ENCODE results near the gene NFATC3.
"Not testable (repeated sequence)": the region's sequence is repeated elsewhere in the genome, so short reads cannot be mapped to it uniquely, and the experiment has no call there.

NFATC3 gene

GRCh38 chr16:68090533-68090932 lies 5.4 kb downstream of the NFATC3 start:
- no peak overlapping the region for H3K27ac ChIP-seq
- no peak for DNase-seq (ENCODE audit: low spot score)
- CTCF ChIA-PET, result interaction anchor here (0.6 kb wide), 2 partner anchors 74 to 88 kb away, joined by 4 to 8 read pairs; no protein-coding TSS in a partner anchor
- TF ChIP-seq, protein P1, sequence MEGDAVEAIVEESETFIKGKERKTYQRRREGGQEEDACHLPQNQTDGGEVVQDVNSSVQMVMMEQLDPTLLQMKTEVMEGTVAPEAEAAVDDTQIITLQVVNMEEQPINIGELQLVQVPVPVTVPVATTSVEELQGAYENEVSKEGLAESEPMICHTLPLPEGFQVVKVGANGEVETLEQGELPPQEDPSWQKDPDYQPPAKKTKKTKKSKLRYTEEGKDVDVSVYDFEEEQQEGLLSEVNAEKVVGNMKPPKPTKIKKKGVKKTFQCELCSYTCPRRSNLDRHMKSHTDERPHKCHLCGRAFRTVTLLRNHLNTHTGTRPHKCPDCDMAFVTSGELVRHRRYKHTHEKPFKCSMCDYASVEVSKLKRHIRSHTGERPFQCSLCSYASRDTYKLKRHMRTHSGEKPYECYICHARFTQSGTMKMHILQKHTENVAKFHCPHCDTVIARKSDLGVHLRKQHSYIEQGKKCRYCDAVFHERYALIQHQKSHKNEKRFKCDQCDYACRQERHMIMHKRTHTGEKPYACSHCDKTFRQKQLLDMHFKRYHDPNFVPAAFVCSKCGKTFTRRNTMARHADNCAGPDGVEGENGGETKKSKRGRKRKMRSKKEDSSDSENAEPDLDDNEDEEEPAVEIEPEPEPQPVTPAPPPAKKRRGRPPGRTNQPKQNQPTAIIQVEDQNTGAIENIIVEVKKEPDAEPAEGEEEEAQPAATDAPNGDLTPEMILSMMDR (conservative IDR thresholded peaks at IDR 0.05; ENCODE audit: low read depth), result no peak
- POLR2A ChIA-PET (ENCODE audit: low non-redundant PET), result no interaction called here

- H3K27ac ChIP-seq, result peak overlapping the region; percentile 95
- DNase-seq (ENCODE audit: low spot score), result peak; percentile 68
- TF ChIP-seq, protein P1 (conservative IDR thresholded peaks at IDR 0.05; ENCODE audit: low read depth), result no peak
- ChIA-PET POLR2A (ENCODE audit: low non-redundant PET) (interaction anchor here (0.5 kb wide), 1 partner anchor 61 kb away, joined by 5 read pairs; no protein-coding TSS in a partner anchor), CTCF (interaction anchor here (0.6 kb wide), 1 partner anchor 141 kb away, joined by 6 read pairs; no protein-coding TSS in a partner anchor)
Measured at GRCh38 chr16:68091380-68092261, 6.5 kb downstream of the NFATC3 start.

DNA sequence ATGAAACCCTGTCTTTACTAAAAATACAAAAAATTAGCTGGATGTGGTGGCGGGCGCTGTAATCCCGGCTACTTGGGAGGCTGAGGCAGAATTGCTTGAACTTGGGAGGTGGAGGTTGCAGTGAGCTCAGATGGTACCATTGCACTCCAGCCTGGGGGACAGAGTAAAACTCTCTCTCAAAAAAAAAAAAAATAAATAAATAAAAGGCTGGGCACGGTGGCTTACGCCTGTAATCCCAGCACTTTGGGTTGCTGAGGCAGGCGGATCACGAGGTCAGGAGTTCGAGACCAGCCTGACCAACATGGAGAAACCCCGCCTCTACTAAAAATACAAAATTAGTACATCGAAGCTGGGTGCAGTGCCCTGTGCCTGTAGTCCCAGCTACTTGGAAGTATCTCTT lies 7.1 kb downstream of the NFATC3 start:
- H3K27ac ChIP-seq, result peak overlapping the region; percentile 95
- CTCF ChIA-PET, result interaction anchor here (0.6 to 1.1 kb wide), 2 partner anchors 8 to 141 kb away, joined by 6 read pairs; no protein-coding TSS in a partner anchor
- POLR2A ChIA-PET (ENCODE audit: low non-redundant PET); DNase-seq (ENCODE audit: low spot score): not testable (repeated sequence)

GRCh38 chr16:68093816-68094613 lies 8.8 kb downstream of the NFATC3 start:
- TF ChIP-seq, protein P1 (conservative IDR thresholded peaks at IDR 0.05; ENCODE audit: low read depth), result 0 out of 2 replicates have a peak, but pooled peaks have one; percentile 7
- CTCF ChIA-PET, result interaction anchor here (0.6 to 1.1 kb wide), 3 partner anchors 15 to 613 kb away, joined by 3 read pairs; no protein-coding TSS in a partner anchor
- H3K27ac ChIP-seq, result no peak overlapping the region
- no peak for DNase-seq (ENCODE audit: low spot score)
- POLR2A ChIA-PET (ENCODE audit: low non-redundant PET), result no interaction called here

GRCh38 chr16:68094614-68094934 lies 9.4 kb downstream of the NFATC3 start:
- POLR2A ChIA-PET (ENCODE audit: low non-redundant PET), result no interaction called here
- no peak overlapping the region for H3K27ac ChIP-seq
- CTCF ChIA-PET, result interaction anchor here (1.0 to 1.1 kb wide), 2 partner anchors 15 to 58 kb away, joined by 3 read pairs; no protein-coding TSS in a partner anchor
- no peak for DNase-seq (ENCODE audit: low spot score)
- TF ChIP-seq, protein P1 (conservative IDR thresholded peaks at IDR 0.05; ENCODE audit: low read depth), result no peak

GRCh38 chr16:68096491-68096890 lies 11.3 kb downstream of the NFATC3 start:
- CTCF ChIA-PET, result interaction anchor here (0.5 kb wide), 1 partner anchor 120 kb away, joined by 3 read pairs; no protein-coding TSS in a partner anchor
- POLR2A ChIA-PET (ENCODE audit: low non-redundant PET), result no interaction called here
- TF ChIP-seq, protein P1 (conservative IDR thresholded peaks at IDR 0.05; ENCODE audit: low read depth), result no peak
- no peak for DNase-seq (ENCODE audit: low spot score)
- no peak overlapping the region for H3K27ac ChIP-seq

Measured in RWPE1 (cell line).